Measurements from ENCODE around the gene SPATA13.

The SPATA13 gene

GRCh38 chr13:24168979-24169378 lies 8.5 kb downstream of the SPATA13 start:
- DNase-seq = no peak

- no peak for DNase-seq
These were observed 11.6 kb downstream of the SPATA13 start for GRCh38 chr13:24172071-24172470.

- DNase-seq = no peak
These were observed 13.3 kb downstream of the SPATA13 start for GRCh38 chr13:24173795-24174194.

- no peak for DNase-seq
These were observed 15.3 kb downstream of the SPATA13 start for GRCh38 chr13:24175847-24176246.

- DNase-seq = no peak
These were observed 16.0 kb downstream of the SPATA13 start for GRCh38 chr13:24176351-24177101.

GRCh38 chr13:24178847-24179485 lies 18.4 kb downstream of the SPATA13 start:
- DNase-seq = no peak

- no peak for DNase-seq
These were observed 18.9 kb downstream of the SPATA13 start for GRCh38 chr13:24179486-24179850.

GRCh38 chr13:24180750-24181377 lies 20.3 kb downstream of the SPATA13 start:
- DNase-seq = no peak

GRCh38 chr13:24181991-24182702 lies 21.6 kb downstream of the SPATA13 start:
- no peak for DNase-seq

GRCh38 chr13:24182703-24183081 lies 22.2 kb downstream of the SPATA13 start:
- no peak for DNase-seq

GRCh38 chr13:24183741-24184182 lies 23.2 kb downstream of the SPATA13 start:
- DNase-seq = no peak

- no peak for DNase-seq
These were observed 23.8 kb downstream of the SPATA13 start for GRCh38 chr13:24184265-24184841.

GRCh38 chr13:24184882-24185281 lies 24.4 kb downstream of the SPATA13 start:
- no peak for DNase-seq

GRCh38 chr13:24185591-24186232 lies 25.2 kb downstream of the SPATA13 start:
- no peak for DNase-seq

GRCh38 chr13:24187185-24187584 lies 26.7 kb downstream of the SPATA13 start:
- DNase-seq = no peak

GRCh38 chr13:24192057-24192810 lies 31.7 kb downstream of the SPATA13 start:
- no peak for DNase-seq

GRCh38 chr13:24192811-24193162 lies 32.3 kb downstream of the SPATA13 start:
- DNase-seq = no peak

- DNase-seq = no peak
These were observed 33.9 kb downstream of the SPATA13 start for GRCh38 chr13:24194447-24194846.

- no peak for DNase-seq
These were observed 35.1 kb downstream of the SPATA13 start for GRCh38 chr13:24195626-24196025.

- no peak for DNase-seq
These were observed 36.2 kb downstream of the SPATA13 start for GRCh38 chr13:24196593-24197197.

GRCh38 chr13:24199016-24199415 lies 38.5 kb downstream of the SPATA13 start:
- DNase-seq = no peak

GRCh38 chr13:24202215-24202614 lies 41.7 kb downstream of the SPATA13 start:
- DNase-seq = no peak
